T-helper 2 cell (primary cell): Measurements from ENCODE around the gene LEMD3.

Experiments used
- DNase-seq, 5 experiments: peaks; one replicate each; pipeline versions ENCODE4 v3.0.0 to v3.0.0-alpha.2; 2012 to 2022

Gene LEMD3

GRCh38 chr12:65170209-65170881 is 962 bp downstream of the LEMD3 start:
- peak; percentile 24 to 71 (median 51) for DNase-seq

- DNase-seq, result no peak
Observed at GRCh38 chr12:65171073-65171472, 1.7 kb downstream of the LEMD3 start.

- DNase-seq, result peak in 2 of 5 experiments; percentile 43 to 50
Observed at GRCh38 chr12:65171870-65172269, 2.5 kb downstream of the LEMD3 start.

GRCh38 chr12:65175385-65175784 is 6.0 kb downstream of the LEMD3 start:
- DNase-seq, result no peak

GRCh38 chr12:65182012-65182739 is 12.8 kb downstream of the LEMD3 start:
- no peak for DNase-seq

GRCh38 chr12:65184176-65184857 is 14.9 kb downstream of the LEMD3 start:
- DNase-seq, result no peak

- no peak for DNase-seq
Observed at GRCh38 chr12:65184858-65185229, 15.5 kb downstream of the LEMD3 start.

- DNase-seq, result no peak
Observed at GRCh38 chr12:65187665-65188064, 18.3 kb downstream of the LEMD3 start.

- DNase-seq, result no peak
Observed at GRCh38 chr12:65188179-65188701, 18.9 kb downstream of the LEMD3 start.

- no peak for DNase-seq
Observed at GRCh38 chr12:65189028-65189718, 19.8 kb downstream of the LEMD3 start.

GRCh38 chr12:65192963-65193516 is 23.7 kb downstream of the LEMD3 start:
- DNase-seq, result no peak

- DNase-seq, result no peak
Observed at GRCh38 chr12:65194949-65195348, 25.6 kb downstream of the LEMD3 start.

- no peak for DNase-seq
Observed at GRCh38 chr12:65195387-65196055, 26.1 kb downstream of the LEMD3 start.

- peak in 1 of 5 experiments; percentile 59 for DNase-seq
Observed at GRCh38 chr12:65196762-65197567, 27.6 kb downstream of the LEMD3 start.

- DNase-seq, result no peak
Observed at GRCh38 chr12:65199604-65200003, 30.2 kb downstream of the LEMD3 start.

- DNase-seq, result no peak
Observed at GRCh38 chr12:65200007-65200665, 30.8 kb downstream of the LEMD3 start.

- DNase-seq, result no peak
Observed at GRCh38 chr12:65203376-65203775, 34.0 kb downstream of the LEMD3 start.

GRCh38 chr12:65204886-65205525 is 35.6 kb downstream of the LEMD3 start:
- DNase-seq, result no peak

- DNase-seq, result no peak
Observed at GRCh38 chr12:65205886-65206285, 36.5 kb downstream of the LEMD3 start.

- DNase-seq, result no peak
Observed at GRCh38 chr12:65208125-65208524, 38.7 kb downstream of the LEMD3 start.
